Smooth muscle cell (in vitro differentiated cells): Measurements from ENCODE around the gene UBE2S. TPM values are rescaled to one million over a fixed set of nuclear protein-coding genes. Genes with fewer than 3 reads are reported as not detected.

Experiments used
- DNase-seq: peaks from one replicate; lab custom pipeline; 2025; ENCODE audit not compliant: unreplicated experiment; lab: John Stamatoyannopoulos, UW
- H2AFZ ChIP-seq: fragments of 200-600 bp; sonication (generic); 2 replicates; pipeline ENCODE4 v1.6.0; 2016; ENCODE audit warnings: antibody characterized with exemption, low read depth, mild to moderate bottlenecking
- H3F3A ChIP-seq: fragments of 200-600 bp; sonication (generic); 2 replicates; pipeline ENCODE4 v1.6.0; 2017; ENCODE audit warnings: antibody characterized with exemption, low read depth
- H3K27ac ChIP-seq: fragments of 200-600 bp; sonication (generic); 2 replicates; pipeline ENCODE4 v1.5.1; 2016; ENCODE audit warnings: low read depth, mild to moderate bottlenecking
- H3K27me3 ChIP-seq: fragments of 200-600 bp; sonication (generic); 2 replicates; pipeline ENCODE4 v1.6.1; 2016; ENCODE audit warnings: low read depth, mild to moderate bottlenecking
- H3K36me3 ChIP-seq: fragments of 200-600 bp; sonication (generic); 2 replicates; pipeline ENCODE4 v1.5.1; 2016; ENCODE audit warnings: low read depth
- H3K4me1 ChIP-seq: fragments of 200-600 bp; sonication (generic); 2 replicates; pipeline ENCODE4 v1.5.1; 2016; ENCODE audit warnings: low read depth
- H3K4me2 ChIP-seq: fragments of 200-600 bp; sonication (generic); 2 replicates; pipeline ENCODE4 v1.6.0; 2016; ENCODE audit warnings: mild to moderate bottlenecking
- H3K4me3 ChIP-seq: fragments of 200-600 bp; sonication (generic); 2 replicates; pipeline ENCODE4 v1.5.1; 2016; ENCODE audit warnings: mild to moderate bottlenecking
- H3K79me2 ChIP-seq: fragments of 200-600 bp; sonication (generic); 2 replicates; pipeline ENCODE4 v1.6.0; 2016; ENCODE audit warnings: low read depth, mild to moderate bottlenecking
- H3K9ac ChIP-seq: fragments of 200-600 bp; sonication (generic); 2 replicates; pipeline ENCODE4 v1.6.0; 2016; ENCODE audit warnings: low read depth
- H3K9me3 ChIP-seq: fragments of 200-600 bp; sonication (generic); replicated peaks from 2 replicates; pipeline ENCODE4 v1.5.1; 2016; ENCODE audit warnings: low read depth
- H4K20me1 ChIP-seq: fragments of 200-600 bp; sonication (generic); 2 replicates; pipeline ENCODE4 v1.6.0; 2016; ENCODE audit warnings: low read depth
- WGBS: methylation state at CpG from one replicate; pipeline ENCODE4 v1.1.7; 2016; ENCODE audit warnings: low lambda C conversion rate; 5-methylcytosine and 5-hydroxymethylcytosine counted together
- polyA plus RNA-seq: library from polyadenylated mRNA; unstranded; fragments of >200 nt; fragmentation: Nextera tagmentation; extraction: Ambion mirVana; gene quantifications from 2 replicates; pipeline ENCODE4 v1.2.1, GENCODE V29; 2016
- total RNA-seq: library from RNA; depleted of rRNA; stranded (reverse); fragments of >200 nt; gene quantifications from 2 replicates; pipeline ENCODE4 v1.2.3, GENCODE V29; 2014
- TF ChIP-seq, protein P1 (sequence below): fragments of 200-600 bp; sonication (generic); IDR thresholded peaks from 2 replicates; pipeline ENCODE4 v1.5.1; 2017; ENCODE audit warnings: borderline replicate concordance, mild to moderate bottlenecking, antibody characterized with exemption; ENCODE audit not compliant: insufficient read depth, poor library complexity, severe bottlenecking

UBE2S gene
- total and polyA plus RNA-seq, 2 experiments from 2014 or later: 39.9 to 171 TPM

DNA sequence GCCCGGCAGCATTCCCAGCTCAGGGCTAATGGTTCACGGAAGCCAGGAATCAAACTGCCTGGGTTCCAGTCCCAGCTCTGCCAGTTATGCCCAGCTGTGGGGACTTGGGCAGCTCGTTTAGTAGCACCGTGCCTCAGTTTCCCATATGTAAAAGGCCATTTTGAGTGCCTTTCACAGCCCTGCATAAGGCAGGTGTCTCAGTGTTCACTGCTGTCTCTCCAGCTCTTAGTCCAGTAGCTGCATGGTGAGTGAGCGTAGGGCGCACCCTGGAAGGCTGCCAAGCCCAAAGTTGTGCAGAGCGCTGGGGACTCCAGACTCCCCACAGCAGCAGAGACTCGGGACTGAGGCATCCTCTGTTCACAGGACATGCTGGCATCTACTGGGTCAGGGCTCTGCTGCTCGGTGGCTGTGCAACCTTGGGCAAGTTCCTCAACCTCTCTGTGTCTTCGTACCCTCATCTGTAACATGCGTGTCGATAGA, 16.4 kb downstream of the UBE2S start:
- TF ChIP-seq, protein P1, sequence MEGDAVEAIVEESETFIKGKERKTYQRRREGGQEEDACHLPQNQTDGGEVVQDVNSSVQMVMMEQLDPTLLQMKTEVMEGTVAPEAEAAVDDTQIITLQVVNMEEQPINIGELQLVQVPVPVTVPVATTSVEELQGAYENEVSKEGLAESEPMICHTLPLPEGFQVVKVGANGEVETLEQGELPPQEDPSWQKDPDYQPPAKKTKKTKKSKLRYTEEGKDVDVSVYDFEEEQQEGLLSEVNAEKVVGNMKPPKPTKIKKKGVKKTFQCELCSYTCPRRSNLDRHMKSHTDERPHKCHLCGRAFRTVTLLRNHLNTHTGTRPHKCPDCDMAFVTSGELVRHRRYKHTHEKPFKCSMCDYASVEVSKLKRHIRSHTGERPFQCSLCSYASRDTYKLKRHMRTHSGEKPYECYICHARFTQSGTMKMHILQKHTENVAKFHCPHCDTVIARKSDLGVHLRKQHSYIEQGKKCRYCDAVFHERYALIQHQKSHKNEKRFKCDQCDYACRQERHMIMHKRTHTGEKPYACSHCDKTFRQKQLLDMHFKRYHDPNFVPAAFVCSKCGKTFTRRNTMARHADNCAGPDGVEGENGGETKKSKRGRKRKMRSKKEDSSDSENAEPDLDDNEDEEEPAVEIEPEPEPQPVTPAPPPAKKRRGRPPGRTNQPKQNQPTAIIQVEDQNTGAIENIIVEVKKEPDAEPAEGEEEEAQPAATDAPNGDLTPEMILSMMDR: no peak
- no peak overlapping the region for H3K27ac ChIP-seq
- H3K27me3 ChIP-seq: no peaks in the 10 kb centered on the region
- H4K20me1 ChIP-seq: peaks cover 71% of the 10 kb centered on the region
- H3K4me3 ChIP-seq: no peak overlapping the region
- peaks cover 42% of the 10 kb centered on the region for H3K79me2 ChIP-seq
- H3K36me3 ChIP-seq: no peaks in the 10 kb centered on the region
- no peak overlapping the region for H3K9ac ChIP-seq
- H3K9me3 ChIP-seq: no peaks in the 10 kb centered on the region
- no peak for DNase-seq
- peaks cover 16% of the 10 kb centered on the region for H3K4me1 ChIP-seq
- WGBS: 91% methylated on average over 12 of the region's 12 CpGs
- no peak overlapping the region for H3K4me2 ChIP-seq
- H3F3A ChIP-seq: no peaks in the 10 kb centered on the region
- no peak overlapping the region for H2AFZ ChIP-seq

DNA sequence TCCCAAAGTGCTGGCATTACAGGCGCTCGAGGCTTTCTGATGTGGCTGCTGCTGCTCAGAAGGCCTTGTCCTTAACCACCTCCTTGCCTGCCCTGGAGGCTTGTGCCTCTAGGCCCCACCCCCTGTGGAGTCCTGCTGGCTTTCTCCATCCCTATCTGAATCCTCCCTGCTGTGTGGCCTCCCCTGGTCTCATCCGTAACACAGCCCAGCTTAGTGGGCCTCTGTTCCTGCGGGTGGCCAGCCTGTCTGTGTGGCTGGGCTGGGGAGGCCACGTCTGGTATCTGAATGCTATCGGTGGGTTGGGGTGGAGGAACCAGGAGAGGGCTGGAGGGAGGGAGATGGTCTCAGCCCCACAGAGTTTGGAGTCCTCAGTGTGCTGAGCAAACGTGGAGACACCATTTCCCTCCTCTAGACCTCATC, 17.1 kb downstream of the UBE2S start:
- Histone ChIP-seq H3K9ac (no peak overlapping the region), H3K36me3 (no peaks in the 10 kb centered on the region), H3K27me3 (no peaks in the 10 kb centered on the region), H3K79me2 (peaks cover 47% of the 10 kb centered on the region), H3K9me3 (no peaks in the 10 kb centered on the region), H3K4me3 (no peak overlapping the region), H2AFZ (no peak overlapping the region), H3K4me2 (no peak overlapping the region), H3K27ac (no peak overlapping the region), H4K20me1 (peaks cover 75% of the 10 kb centered on the region), H3K4me1 (peaks cover 16% of the 10 kb centered on the region), H3F3A (no peaks in the 10 kb centered on the region)
- TF ChIP-seq, protein P1: no peak
- 54% methylated on average over 7 of the region's 7 CpGs for WGBS
- DNase-seq: no peak

DNA sequence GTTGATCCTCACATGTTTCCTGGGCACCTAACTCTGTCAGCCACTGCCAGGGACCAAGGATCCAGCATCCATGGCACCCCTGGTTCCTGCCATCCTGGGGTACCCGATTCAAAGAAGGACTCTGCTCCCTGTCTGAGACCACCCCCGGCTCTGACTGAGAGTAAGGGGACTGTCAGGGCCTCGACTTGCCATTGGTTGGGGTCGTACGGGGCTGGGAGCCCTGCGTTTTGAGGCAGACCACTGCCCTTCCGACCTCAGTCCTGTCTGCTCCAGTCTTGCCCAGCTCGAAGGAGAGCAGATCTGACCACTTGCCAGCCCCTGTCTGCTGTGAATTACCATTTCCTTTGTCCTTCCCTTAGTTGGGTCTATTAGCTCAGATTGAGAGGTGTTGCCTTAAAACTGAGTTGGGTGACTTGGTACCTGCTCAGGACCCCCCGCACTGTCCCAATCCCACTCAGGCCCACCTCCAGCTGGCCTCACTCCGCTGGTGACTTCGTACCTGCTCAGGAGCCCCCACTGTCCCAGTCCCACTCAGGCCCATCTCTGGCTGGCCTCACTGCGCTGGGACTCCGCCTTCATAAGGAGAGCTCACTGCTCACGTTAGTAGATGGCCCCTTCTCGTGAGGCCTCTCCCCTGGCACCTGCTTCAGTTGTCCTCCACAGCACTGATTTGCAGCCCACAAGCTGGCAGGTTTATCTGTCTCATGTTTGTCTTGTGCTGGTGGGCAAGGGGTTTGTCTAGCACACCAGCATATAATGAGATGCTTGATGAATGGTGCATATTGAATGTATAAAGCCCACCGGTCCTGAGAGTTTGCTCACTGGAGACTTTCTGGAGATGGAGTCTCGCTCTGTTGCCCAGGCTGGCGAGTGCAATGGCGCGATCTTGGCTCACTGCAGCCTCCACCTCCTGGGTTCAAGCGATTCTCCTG, 17.9 kb downstream of the UBE2S start:
- H3K36me3 ChIP-seq: no peaks in the 10 kb centered on the region
- no peak overlapping the region for H3K4me3 ChIP-seq
- peaks cover 75% of the 10 kb centered on the region for H4K20me1 ChIP-seq
- no peaks in the 10 kb centered on the region for H3K27me3 ChIP-seq
- H3K9ac ChIP-seq: no peak overlapping the region
- 91% methylated on average over 21 of the region's 21 CpGs for WGBS
- H3K4me1 ChIP-seq: peaks cover 21% of the 10 kb centered on the region
- no peaks in the 10 kb centered on the region for H3K9me3 ChIP-seq
- H2AFZ ChIP-seq: no peak overlapping the region
- DNase-seq: no peak
- H3K4me2 ChIP-seq: no peak overlapping the region
- peaks cover 47% of the 10 kb centered on the region for H3K79me2 ChIP-seq
- H3F3A ChIP-seq: peaks cover 5% of the 10 kb centered on the region
- TF ChIP-seq, protein P1: no peak
- no peak overlapping the region for H3K27ac ChIP-seq
